ELF-1 (cell line): Measurements from ENCODE around the gene GFI1B.
A peak's percentile ranks its signal among the peaks of the same experiment; 100 is the strongest.
"Not testable (repeated sequence)": the region's sequence is repeated elsewhere in the genome, so short reads cannot be mapped to it uniquely, and the experiment has no call there.

Experiments used
- DNase-seq: peaks from one replicate; pipeline ENCODE4 v3.0.0-alpha.2; 2016; ENCODE audit warnings: low read depth, low spot score

Gene GFI1B

GRCh38 chr9:132967908-132968307 lies 10.6 kb upstream of the GFI1B start:
- DNase-seq = not testable (repeated sequence)

GRCh38 chr9:132969783-132970182 lies 8.7 kb upstream of the GFI1B start:
- no peak for DNase-seq

- DNase-seq = no peak
Measured at GRCh38 chr9:132970324-132971062, 8.0 kb upstream of the GFI1B start.

- no peak for DNase-seq
Measured at GRCh38 chr9:132973166-132973565, 5.3 kb upstream of the GFI1B start.

GRCh38 chr9:132973713-132974112 lies 4.8 kb upstream of the GFI1B start:
- DNase-seq = peak; percentile 44

- DNase-seq = no peak
Measured at GRCh38 chr9:132975961-132976360, 2.5 kb upstream of the GFI1B start.

- DNase-seq = no peak
Measured at GRCh38 chr9:132976571-132976970, 1.9 kb upstream of the GFI1B start.

- no peak for DNase-seq
Measured at GRCh38 chr9:132978112-132978450, 413 bp upstream of the GFI1B start.

GRCh38 chr9:132980157-132980556 lies 1.7 kb downstream of the GFI1B start:
- DNase-seq = no peak

GRCh38 chr9:132982458-132982857 lies 4.0 kb downstream of the GFI1B start:
- no peak for DNase-seq

GRCh38 chr9:132983491-132984201 lies 5.2 kb downstream of the GFI1B start:
- DNase-seq = no peak

- DNase-seq = no peak
Measured at GRCh38 chr9:132984202-132985070, 5.9 kb downstream of the GFI1B start.

- no peak for DNase-seq
Measured at GRCh38 chr9:132985071-132985350, 6.5 kb downstream of the GFI1B start.

- DNase-seq = no peak
Measured at GRCh38 chr9:132985489-132985888, 7.0 kb downstream of the GFI1B start.

GRCh38 chr9:132986114-132986513 lies 7.6 kb downstream of the GFI1B start:
- no peak for DNase-seq

GRCh38 chr9:132986640-132987620 lies 8.4 kb downstream of the GFI1B start:
- no peak for DNase-seq

- no peak for DNase-seq
Measured at GRCh38 chr9:132988244-132989013, 9.9 kb downstream of the GFI1B start.

- no peak for DNase-seq
Measured at GRCh38 chr9:132989014-132989310, 10.5 kb downstream of the GFI1B start.

- no peak for DNase-seq
Measured at GRCh38 chr9:132989414-132989996, 11.0 kb downstream of the GFI1B start.

- not testable (repeated sequence) for DNase-seq
Measured at GRCh38 chr9:132989998-132990557, 11.6 kb downstream of the GFI1B start.
